ENCODE results near the gene TSPOAP1. TPM values are rescaled to one million over a fixed set of nuclear protein-coding genes. Genes with fewer than 3 reads are reported as not detected.
A peak's percentile ranks its signal among the peaks of the same experiment; 100 is the strongest.

The TSPOAP1 gene
- total RNA-seq, 1 donor from 2014 or later, result 27.9 TPM

DNA sequence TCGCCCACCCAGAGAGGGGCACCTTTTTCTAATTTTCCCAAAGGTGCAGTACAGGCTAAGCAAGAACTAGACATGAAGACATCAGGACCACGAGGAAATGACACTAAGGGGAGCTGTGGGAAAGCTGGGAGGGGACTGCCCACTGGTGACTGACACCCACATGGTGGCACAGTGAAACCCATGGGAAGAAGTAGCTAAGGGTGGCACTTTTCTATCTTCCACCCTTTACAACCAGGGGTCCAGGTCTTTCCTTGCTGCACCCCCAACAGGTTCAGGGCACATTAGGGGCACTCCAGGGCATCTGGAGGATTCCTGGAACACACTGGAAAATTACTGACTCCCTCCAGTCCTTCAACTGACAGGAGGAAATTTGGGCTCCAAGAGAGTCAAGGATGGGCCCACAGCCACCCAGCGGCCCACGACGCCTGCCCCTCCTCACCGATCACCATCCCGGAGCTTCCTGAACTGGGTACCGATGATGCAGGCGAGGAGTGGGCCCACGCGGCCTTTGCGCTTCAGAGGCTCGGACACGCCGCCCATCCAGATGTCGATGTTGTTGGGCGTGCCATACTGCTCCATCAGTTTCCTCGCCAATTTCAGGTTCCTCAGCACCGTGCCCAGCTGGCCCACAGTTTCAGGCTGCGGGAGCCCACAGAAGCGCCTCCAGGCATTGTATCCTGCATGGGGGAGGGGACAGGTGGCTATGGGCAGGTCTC, 57.2 kb downstream of the TSPOAP1 start:
- H3K4me1 Mint-ChIP-seq, result no peaks in the 10 kb centered on the region

DNA sequence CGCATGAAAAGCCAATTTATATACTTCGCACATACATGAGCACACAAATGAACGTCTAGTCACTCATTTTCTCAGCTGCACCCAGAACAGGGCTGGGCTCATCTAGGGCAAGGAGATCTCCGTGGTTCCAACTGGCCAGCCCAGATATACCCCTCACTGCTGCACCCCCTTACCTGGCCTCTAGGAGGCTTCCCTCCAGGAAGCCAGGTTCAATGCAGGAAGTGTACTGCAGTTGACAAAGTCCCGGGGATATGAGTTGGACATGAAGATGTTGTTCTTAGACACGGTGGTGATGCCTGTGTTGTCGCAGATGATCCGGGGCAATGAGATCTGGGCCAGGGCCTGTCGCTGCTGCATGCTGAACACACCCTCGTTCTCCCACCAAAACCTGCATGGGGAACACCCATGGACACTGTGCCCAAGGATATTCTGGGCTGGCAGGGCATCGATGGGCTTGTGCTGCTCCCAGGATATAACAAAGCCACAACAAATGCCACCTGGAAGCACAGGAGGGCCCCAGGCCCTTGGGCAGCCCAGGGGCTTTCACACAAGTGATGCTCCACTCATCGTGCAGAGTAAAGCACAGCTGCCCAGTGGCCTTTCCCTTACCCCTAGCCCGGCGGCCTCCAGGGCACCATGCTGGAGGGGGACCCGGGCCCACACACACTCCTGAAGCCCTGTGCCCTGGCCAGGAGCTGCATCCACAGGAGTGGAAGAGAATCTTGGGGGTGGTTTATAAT, 57.9 kb downstream of the TSPOAP1 start:
- Mint-ChIP-seq H3K9me3 (no peaks in the 10 kb centered on the region), H3K27me3 (ENCODE audit: low read depth) (peaks cover 14% of the 10 kb centered on the region), H3K27ac (ENCODE audit: unreplicated experiment) (no peak overlapping the region), H3K4me1 (no peaks in the 10 kb centered on the region), H3K4me3 (no peak overlapping the region), H3K36me3 (ENCODE audit: low read depth) (no peaks in the 10 kb centered on the region)
- DNase-seq (ENCODE audit: low read depth, low spot score), result no peak
- TF ChIP-seq, protein P1, sequence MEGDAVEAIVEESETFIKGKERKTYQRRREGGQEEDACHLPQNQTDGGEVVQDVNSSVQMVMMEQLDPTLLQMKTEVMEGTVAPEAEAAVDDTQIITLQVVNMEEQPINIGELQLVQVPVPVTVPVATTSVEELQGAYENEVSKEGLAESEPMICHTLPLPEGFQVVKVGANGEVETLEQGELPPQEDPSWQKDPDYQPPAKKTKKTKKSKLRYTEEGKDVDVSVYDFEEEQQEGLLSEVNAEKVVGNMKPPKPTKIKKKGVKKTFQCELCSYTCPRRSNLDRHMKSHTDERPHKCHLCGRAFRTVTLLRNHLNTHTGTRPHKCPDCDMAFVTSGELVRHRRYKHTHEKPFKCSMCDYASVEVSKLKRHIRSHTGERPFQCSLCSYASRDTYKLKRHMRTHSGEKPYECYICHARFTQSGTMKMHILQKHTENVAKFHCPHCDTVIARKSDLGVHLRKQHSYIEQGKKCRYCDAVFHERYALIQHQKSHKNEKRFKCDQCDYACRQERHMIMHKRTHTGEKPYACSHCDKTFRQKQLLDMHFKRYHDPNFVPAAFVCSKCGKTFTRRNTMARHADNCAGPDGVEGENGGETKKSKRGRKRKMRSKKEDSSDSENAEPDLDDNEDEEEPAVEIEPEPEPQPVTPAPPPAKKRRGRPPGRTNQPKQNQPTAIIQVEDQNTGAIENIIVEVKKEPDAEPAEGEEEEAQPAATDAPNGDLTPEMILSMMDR (conservative IDR thresholded peaks at IDR 0.05), result peak; percentile 44

More for the DNA sequence above, 57.2 kb downstream of the TSPOAP1 start:
- no peaks in the 10 kb centered on the region for H3K36me3 Mint-ChIP-seq (ENCODE audit: low read depth)
- H3K9me3 Mint-ChIP-seq, result no peaks in the 10 kb centered on the region
- H3K27me3 Mint-ChIP-seq (ENCODE audit: low read depth), result peaks cover 8% of the 10 kb centered on the region
- no peak overlapping the region for H3K27ac Mint-ChIP-seq (ENCODE audit: unreplicated experiment)
- TF ChIP-seq, protein P1 (conservative IDR thresholded peaks at IDR 0.05), result no peak
- no peak for DNase-seq (ENCODE audit: low read depth, low spot score)
- no peak overlapping the region for H3K4me3 Mint-ChIP-seq

DNA sequence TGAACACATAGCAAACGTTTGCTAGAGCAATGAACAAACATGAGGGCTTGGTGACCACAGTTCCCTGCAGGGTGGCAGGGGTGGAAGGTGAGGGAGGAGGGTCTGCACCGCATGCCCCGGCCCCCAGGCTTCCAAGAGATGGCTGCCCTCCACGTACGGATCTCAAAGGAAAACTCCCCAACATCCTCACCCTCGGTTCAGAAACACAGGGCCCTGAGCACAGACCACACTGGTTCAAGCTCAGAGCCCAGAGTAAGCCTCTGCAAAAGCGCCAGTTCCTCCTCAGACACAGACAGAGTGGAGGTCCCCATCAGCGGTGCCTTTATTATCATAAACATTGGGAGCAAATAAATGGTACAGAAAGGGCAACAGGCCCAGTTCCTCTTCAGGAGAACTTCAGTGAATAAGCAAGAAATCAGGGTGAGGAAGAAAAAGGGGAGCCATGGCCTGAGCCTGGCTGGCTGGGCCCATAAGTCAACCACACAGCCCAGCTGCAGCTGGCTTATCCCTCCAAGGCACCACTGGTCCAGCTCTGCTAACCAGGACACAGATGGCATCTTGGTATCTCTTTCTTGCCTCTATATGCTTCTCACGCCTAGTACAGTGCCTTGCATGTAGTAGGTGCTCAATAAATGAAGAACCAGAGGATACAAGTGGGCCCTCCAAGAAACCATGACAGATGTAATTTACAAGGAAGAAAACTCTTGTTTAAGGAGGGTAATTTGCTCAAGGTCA, 58.9 kb downstream of the TSPOAP1 start:
- TF ChIP-seq, protein P1 (conservative IDR thresholded peaks at IDR 0.05), result no peak
- peaks cover 20% of the 10 kb centered on the region for H3K27me3 Mint-ChIP-seq (ENCODE audit: low read depth)
- H3K36me3 Mint-ChIP-seq (ENCODE audit: low read depth), result no peaks in the 10 kb centered on the region
- no peaks in the 10 kb centered on the region for H3K4me1 Mint-ChIP-seq
- no peak overlapping the region for H3K27ac Mint-ChIP-seq (ENCODE audit: unreplicated experiment)
- no peak overlapping the region for H3K4me3 Mint-ChIP-seq
- H3K9me3 Mint-ChIP-seq, result no peaks in the 10 kb centered on the region
- DNase-seq (ENCODE audit: low read depth, low spot score), result no peak

DNA sequence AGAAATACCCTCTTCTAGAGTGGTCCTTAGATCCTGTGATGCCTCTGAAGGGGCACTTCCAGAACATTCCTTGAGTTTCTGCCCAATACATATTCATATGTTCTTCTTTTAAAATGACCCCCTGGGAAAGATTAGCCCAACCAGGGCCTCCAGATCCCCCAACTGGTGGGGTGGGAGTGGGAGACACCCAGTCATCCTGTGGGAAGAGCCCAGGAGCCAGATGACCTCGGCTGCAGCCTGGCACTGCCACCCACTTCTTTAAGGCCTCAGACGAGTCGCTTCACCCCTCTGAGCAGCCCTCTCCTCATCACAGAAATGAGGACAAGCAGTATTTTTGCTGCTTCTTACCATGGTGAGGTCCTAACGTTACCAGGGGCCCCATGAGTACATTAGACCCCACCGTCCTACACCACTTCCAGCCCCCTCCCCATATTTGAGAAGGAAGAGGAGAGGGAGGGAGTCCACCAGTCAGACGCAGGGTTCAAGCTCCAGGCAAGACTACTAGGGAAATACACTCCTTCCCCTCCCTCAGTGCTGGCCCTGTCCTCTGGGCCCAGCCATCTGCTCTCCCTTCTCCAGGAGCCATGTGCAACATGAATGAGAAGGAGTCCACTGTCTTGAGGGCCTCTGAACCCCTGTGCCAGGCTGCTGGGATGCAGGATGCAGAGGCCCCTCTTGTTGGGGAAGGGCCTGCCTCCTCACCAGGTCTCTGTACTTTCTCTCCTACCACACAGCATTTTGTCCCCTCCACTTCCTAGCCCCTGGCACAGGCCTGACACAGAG, 59.6 kb downstream of the TSPOAP1 start:
- DNase-seq (ENCODE audit: low read depth, low spot score), result no peak
- Mint-ChIP-seq H3K36me3 (ENCODE audit: low read depth) (no peaks in the 10 kb centered on the region), H3K9me3 (no peaks in the 10 kb centered on the region), H3K4me1 (no peaks in the 10 kb centered on the region), H3K4me3 (no peak overlapping the region), H3K27me3 (ENCODE audit: low read depth) (peaks cover 24% of the 10 kb centered on the region), H3K27ac (ENCODE audit: unreplicated experiment) (no peak overlapping the region)
- TF ChIP-seq, protein P1 (conservative IDR thresholded peaks at IDR 0.05), result no peak

DNA sequence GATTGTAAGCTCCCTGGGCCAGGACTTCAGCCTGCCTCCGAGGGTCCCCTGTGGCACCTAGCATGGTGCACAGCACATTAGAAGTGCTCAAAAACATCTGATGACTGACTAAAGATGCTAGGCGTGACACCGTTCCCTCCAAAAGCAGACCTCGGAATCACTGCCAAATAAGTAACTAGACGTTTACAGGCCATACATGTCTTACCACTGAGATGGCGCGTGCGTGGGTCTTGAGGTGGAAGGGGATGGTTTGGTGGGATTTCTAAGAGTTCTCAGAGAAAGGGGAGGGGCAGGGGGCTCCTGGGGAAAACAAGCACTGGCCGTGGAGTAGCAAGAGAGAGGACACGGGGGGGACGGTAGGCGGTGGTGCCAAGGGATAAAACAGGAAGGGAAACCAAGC, 60.3 kb downstream of the TSPOAP1 start:
- H3K4me1 Mint-ChIP-seq, result no peaks in the 10 kb centered on the region
- TF ChIP-seq, protein P1 (conservative IDR thresholded peaks at IDR 0.05), result no peak
- H3K27ac Mint-ChIP-seq (ENCODE audit: unreplicated experiment), result no peak overlapping the region
- H3K27me3 Mint-ChIP-seq (ENCODE audit: low read depth), result peaks cover 30% of the 10 kb centered on the region
- H3K9me3 Mint-ChIP-seq, result no peaks in the 10 kb centered on the region
- no peak for DNase-seq (ENCODE audit: low read depth, low spot score)
- H3K36me3 Mint-ChIP-seq (ENCODE audit: low read depth), result no peaks in the 10 kb centered on the region
- no peak overlapping the region for H3K4me3 Mint-ChIP-seq
